ENCODE data around the gene TGFB1I1. TPM values are rescaled to one million over a fixed set of nuclear protein-coding genes. Genes with fewer than 3 reads are reported as not detected.

The TGFB1I1 gene
- total RNA-seq, 1 experiment from 2014 or later, result 4.3 TPM

- H3K27me3 Mint-ChIP-seq (ENCODE audit: low read depth), result no peaks in the 10 kb centered on the region
- no peaks in the 10 kb centered on the region for H3K9me3 Mint-ChIP-seq
- H3K36me3 Mint-ChIP-seq, result peaks cover 5% of the 10 kb centered on the region; the same call in 1 of the 2 replicates
- ATAC-seq (no peak), DNase-seq (ENCODE audit: low spot score) (no peak)
- H3K27ac Mint-ChIP-seq, result no peak overlapping the region
- H3K4me3 Mint-ChIP-seq, result no peak overlapping the region
- TF ChIP-seq ZNF263 (CRISPR knock-in tag; IDR thresholded peaks at IDR 0.05; ENCODE audit: low read depth), result no peak
- TF ChIP-seq TEAD1 (CRISPR knock-in tag; IDR thresholded peaks at IDR 0.05), result no peak
- TF ChIP-seq MAX (CRISPR knock-in tag; IDR thresholded peaks at IDR 0.05), result no peak
- no peak for TF ChIP-seq PRDM15 (CRISPR knock-in tag; IDR thresholded peaks at IDR 0.05)
- CTCF ChIA-PET, result interaction anchor here (1.0 to 2.0 kb wide), 3 partner anchors 29 to 46 kb away, joined by 3 to 7 read pairs (median 4); partner anchors contain the start of gene ARMC5
- H3K4me1 Mint-ChIP-seq, result peaks cover 37% of the 10 kb centered on the region
- POLR2A ChIA-PET, result no interaction called here
These were observed 32.2 kb downstream of the TGFB1I1 start for GRCh38 chr16:31504159-31504558.

- H3K4me3 Mint-ChIP-seq, result no peak overlapping the region
- POLR2A ChIA-PET, result no interaction called here
- DNase-seq (ENCODE audit: low spot score), result no peak
These were observed 33.5 kb downstream of the TGFB1I1 start for GRCh38 chr16:31505483-31505882.

More at GRCh38 chr16:31505483-31505882, 33.5 kb downstream of the TGFB1I1 start:
- CTCF ChIA-PET, result no interaction called here
- no peaks in the 10 kb centered on the region for H3K27me3 Mint-ChIP-seq (ENCODE audit: low read depth)
- peaks cover under 1% of the 10 kb centered on the region; the same call in 1 of the 2 replicates for H3K36me3 Mint-ChIP-seq
- H3K9me3 Mint-ChIP-seq, result no peaks in the 10 kb centered on the region
- ATAC-seq, result no peak
- no peak overlapping the region for H3K27ac Mint-ChIP-seq
- TF ChIP-seq HMGXB4 (CRISPR knock-in tag; IDR thresholded peaks at IDR 0.05) (no peak), USF1 (CRISPR knock-in tag; IDR thresholded peaks at IDR 0.05) (no peak), NFATC4 (CRISPR knock-in tag; IDR thresholded peaks at IDR 0.05) (no peak), STAT6 (CRISPR knock-in tag; conservative IDR thresholded peaks at IDR 0.05; ENCODE audit: low read depth) (no peak), RELA (CRISPR knock-in tag; IDR thresholded peaks at IDR 0.05; ENCODE audit: borderline replicate concordance) (no peak), SP1 (CRISPR knock-in tag; conservative IDR thresholded peaks at IDR 0.05) (no peak), CTCF (IDR thresholded peaks at IDR 0.05) (no peak), GTF2I (CRISPR knock-in tag; conservative IDR thresholded peaks at IDR 0.05) (no peak), CREB1 (CRISPR knock-in tag; IDR thresholded peaks at IDR 0.05) (no peak), NFYB (CRISPR knock-in tag; conservative IDR thresholded peaks at IDR 0.05; ENCODE audit: low read depth) (no peak)
- peaks cover 39% of the 10 kb centered on the region for H3K4me1 Mint-ChIP-seq

Data from WTC11 (cell line).